Urinary bladder (tissue), 4 donors: ENCODE measurements around the gene NME1. TPM values are rescaled to one million over a fixed set of nuclear protein-coding genes. Genes with fewer than 3 reads are reported as not detected.

Source experiments
- DNase-seq: peaks from one replicate; pipeline ENCODE4 v3.0.0-alpha.2; 2015; ENCODE audit errors: extremely low spot score
- H3K27ac ChIP-seq: one replicate; pipeline ENCODE4 v1.5.1; 2013; ENCODE audit warnings: low read depth, mild to moderate bottlenecking, moderate library complexity
- H3K36me3 ChIP-seq: one replicate; pipeline ENCODE4 v1.6.1; 2013; ENCODE audit warnings: mild to moderate bottlenecking, moderate library complexity; ENCODE audit not compliant: insufficient read depth
- H3K4me1 ChIP-seq: one replicate; pipeline ENCODE4 v1.6.1; 2013; ENCODE audit warnings: mild to moderate bottlenecking, moderate library complexity; ENCODE audit not compliant: insufficient read depth
- H3K4me3 ChIP-seq: one replicate; pipeline ENCODE4 v1.5.1; 2013; ENCODE audit warnings: low read depth, low read length
- WGBS: extraction: QIAGEN DNeasy Blood & Tissue Kit; methylation state at CpG from one replicate; pipeline ENCODE4 v1.1.7; 2013; 5-methylcytosine and 5-hydroxymethylcytosine counted together
- polyA plus RNA-seq: library from polyadenylated mRNA; stranded (reverse); fragments of 200-250 nt; gene quantifications from one replicate; pipeline ENCODE4 v1.2.3, GENCODE V29; 2013
- total RNA-seq: library from RNA; depleted of rRNA; stranded (reverse); fragments of >200 nt; gene quantifications from one replicate; pipeline ENCODE4 v1.2.3, GENCODE V29; 2014
- donor health status: healthy with polysubstance abuse.
- donor health status: healthy.

The NME1 gene
- total and polyA plus RNA-seq, 2 donors = 38.1 to 63.3 TPM

- Histone ChIP-seq H3K36me3 (no peaks in the 10 kb centered on the region), H3K4me1 (no peaks in the 10 kb centered on the region), H3K4me3 (no peak overlapping the region), H3K27ac (no peak overlapping the region)
- DNase-seq = no peak
- 86% methylated on average over 5 of the region's 5 CpGs for WGBS
These were observed 28.5 kb upstream of the NME1 start for GRCh38 chr17:51124640-51125503.

- Histone ChIP-seq H3K36me3 (no peaks in the 10 kb centered on the region), H3K4me3 (no peak overlapping the region), H3K4me1 (no peaks in the 10 kb centered on the region), H3K27ac (no peak overlapping the region)
- no peak for DNase-seq
- WGBS = 68% methylated on average over 3 of the region's 3 CpGs
These were observed 25.3 kb upstream of the NME1 start for GRCh38 chr17:51128076-51128475.

- DNase-seq = no peak
- H3K4me1 ChIP-seq = no peaks in the 10 kb centered on the region
- no peaks in the 10 kb centered on the region for H3K36me3 ChIP-seq
- no peak overlapping the region for H3K27ac ChIP-seq
- H3K4me3 ChIP-seq = no peak overlapping the region
These were observed 20.4 kb upstream of the NME1 start for GRCh38 chr17:51132964-51133319.

GRCh38 chr17:51133365-51133764, 20.0 kb upstream of the NME1 start:
- no peak overlapping the region for H3K4me3 ChIP-seq
- no peak overlapping the region for H3K27ac ChIP-seq
- H3K4me1 ChIP-seq = no peaks in the 10 kb centered on the region
- no peak for DNase-seq
- no peaks in the 10 kb centered on the region for H3K36me3 ChIP-seq
- 74% methylated on average over 2 of the region's 2 CpGs for WGBS

- Histone ChIP-seq H3K27ac (no peak overlapping the region), H3K36me3 (no peaks in the 10 kb centered on the region), H3K4me1 (no peaks in the 10 kb centered on the region), H3K4me3 (no peak overlapping the region)
- no peak for DNase-seq
- WGBS = 90% methylated on average over 3 of the region's 3 CpGs
These were observed 17.4 kb upstream of the NME1 start for GRCh38 chr17:51135956-51136355.

GRCh38 chr17:51142597-51142996, 10.8 kb upstream of the NME1 start:
- DNase-seq = no peak
- Histone ChIP-seq H3K27ac (no peak overlapping the region), H3K4me1 (no peaks in the 10 kb centered on the region), H3K4me3 (no peak overlapping the region), H3K36me3 (no peaks in the 10 kb centered on the region)
- 82% methylated on average over 2 of the region's 2 CpGs for WGBS

GRCh38 chr17:51144266-51145022, 8.9 kb upstream of the NME1 start:
- DNase-seq = no peak
- Histone ChIP-seq H3K4me1 (no peaks in the 10 kb centered on the region), H3K36me3 (no peaks in the 10 kb centered on the region), H3K4me3 (no peak overlapping the region), H3K27ac (no peak overlapping the region)
- 50% methylated on average over 6 of the region's 6 CpGs for WGBS

- H3K4me3 ChIP-seq = no peak overlapping the region
- WGBS = 63% methylated on average over 4 of the region's 4 CpGs
- no peaks in the 10 kb centered on the region for H3K36me3 ChIP-seq
These were observed 5.7 kb upstream of the NME1 start for GRCh38 chr17:51147650-51148049.

GRCh38 chr17:51149163-51149562, 4.2 kb upstream of the NME1 start:
- Histone ChIP-seq H3K4me3 (no peak overlapping the region), H3K27ac (no peak overlapping the region), H3K36me3 (no peaks in the 10 kb centered on the region), H3K4me1 (no peaks in the 10 kb centered on the region)
- WGBS = 84% methylated on average over 2 of the region's 2 CpGs
- DNase-seq = no peak

More at GRCh38 chr17:51147650-51148049, 5.7 kb upstream of the NME1 start:
- no peak for DNase-seq
- no peaks in the 10 kb centered on the region for H3K4me1 ChIP-seq
- H3K27ac ChIP-seq = no peak overlapping the region

- DNase-seq = no peak
- no peak overlapping the region for H3K4me3 ChIP-seq
- H3K27ac ChIP-seq = no peak overlapping the region
- no peaks in the 10 kb centered on the region for H3K4me1 ChIP-seq
- H3K36me3 ChIP-seq = no peaks in the 10 kb centered on the region
- 88% methylated on average over 5 of the region's 5 CpGs for WGBS
These were observed 2.4 kb upstream of the NME1 start for GRCh38 chr17:51150932-51151331.

- no peaks in the 10 kb centered on the region for H3K36me3 ChIP-seq
- no peaks in the 10 kb centered on the region for H3K4me1 ChIP-seq
- DNase-seq = peak; percentile 32
- peak overlapping the region; percentile 67 for H3K27ac ChIP-seq
- 12% methylated on average over 8 of the region's 8 CpGs for WGBS
- H3K4me3 ChIP-seq = no peak overlapping the region
These were observed 571 bp upstream of the NME1 start for GRCh38 chr17:51152766-51153209.

GRCh38 chr17:51154176-51154575, 817 bp downstream of the NME1 start:
- 6% methylated on average over 6 of the region's 6 CpGs for WGBS
- Histone ChIP-seq H3K4me3 (peak overlapping the region; percentile 29), H3K27ac (no peak overlapping the region), H3K36me3 (no peaks in the 10 kb centered on the region), H3K4me1 (no peaks in the 10 kb centered on the region)
- DNase-seq = no peak

GRCh38 chr17:51155416-51155815, 2.1 kb downstream of the NME1 start:
- 96% methylated on average over 8 of the region's 8 CpGs for WGBS
- Histone ChIP-seq H3K36me3 (peaks cover 3% of the 10 kb centered on the region), H3K4me1 (no peaks in the 10 kb centered on the region), H3K4me3 (no peak overlapping the region), H3K27ac (no peak overlapping the region)
- DNase-seq = no peak

- H3K4me3 ChIP-seq = no peak overlapping the region
- DNase-seq = no peak
- H3K4me1 ChIP-seq = no peaks in the 10 kb centered on the region
- H3K36me3 ChIP-seq = peaks cover 3% of the 10 kb centered on the region
- no peak overlapping the region for H3K27ac ChIP-seq
- 96% methylated on average over 3 of the region's 3 CpGs for WGBS
These were observed 6.2 kb downstream of the NME1 start for GRCh38 chr17:51159604-51160003.
